Nephron (organoid): ENCODE data around the gene HMCN2.

Experiments
- H3K27ac Mint-ChIP-seq, 3 experiments: 2 replicates each; pipeline ENCODE4 v1.8.0; 2020; ENCODE audit warnings: mixed read lengths in 3 of 3, mild to moderate bottlenecking in 2 of 3, moderate library complexity in 1 of 3
- H3K27me3 Mint-ChIP-seq: 2 replicates; pipeline ENCODE4 v1.8.0; 2021; ENCODE audit warnings: low read depth, mild to moderate bottlenecking, moderate library complexity, mixed read lengths
- H3K36me3 Mint-ChIP-seq: 2 replicates; pipeline ENCODE4 v1.8.0; 2020; ENCODE audit warnings: low read depth, mixed read lengths
- H3K4me1 Mint-ChIP-seq: 2 replicates; pipeline ENCODE4 v1.8.0; 2020; ENCODE audit warnings: mixed read lengths
- H3K4me3 Mint-ChIP-seq, 3 experiments: 2 replicates each; pipeline ENCODE4 v1.8.0; 2020; ENCODE audit warnings: mild to moderate bottlenecking in 3 of 3, mixed read lengths in 3 of 3, moderate library complexity in 2 of 3
- H3K9me3 Mint-ChIP-seq: 2 replicates; pipeline ENCODE4 v1.8.0; 2020; ENCODE audit warnings: mixed read lengths
- CTCF ChIP-seq, 3 experiments: fragments of 200-600 bp; sonication (generic); IDR thresholded peaks; one replicate each; pipeline ENCODE4 v1.5.0; 2021; ENCODE audit warnings: antibody characterized with exemption in 3 of 3; ENCODE audit not compliant: unreplicated experiment in 3 of 3

HMCN2 gene

DNA sequence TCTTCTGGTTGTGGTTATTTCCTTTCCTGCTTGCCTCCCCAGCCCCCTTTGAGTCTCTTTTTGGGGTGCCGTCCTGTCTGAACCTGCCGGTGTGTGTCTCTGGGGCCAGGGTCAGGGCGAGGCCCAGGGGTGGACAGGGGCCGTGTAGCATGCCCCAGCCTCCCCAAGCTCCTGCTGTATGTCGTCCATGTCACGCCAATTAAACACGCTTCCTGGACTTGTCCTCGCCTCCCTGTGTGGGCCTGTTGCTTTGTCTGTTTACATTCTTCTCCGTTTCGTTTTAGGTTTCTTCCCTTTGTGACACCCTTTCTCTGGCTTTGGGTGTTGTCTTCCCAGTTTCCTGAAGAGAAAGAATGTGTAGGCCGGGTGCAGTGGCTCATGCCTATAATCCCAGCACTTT, 28.5 kb upstream of the HMCN2 start:
- H3K9me3 Mint-ChIP-seq, result no peaks in the 10 kb centered on the region
- H3K36me3 Mint-ChIP-seq, result peaks cover 14% of the 10 kb centered on the region
- no peak overlapping the region for H3K4me3 Mint-ChIP-seq
- peaks cover 13% of the 10 kb centered on the region for H3K27me3 Mint-ChIP-seq
- peak overlapping the region in 1 of 3 experiments; percentile 61 for H3K27ac Mint-ChIP-seq
- TF ChIP-seq CTCF (IDR thresholded peaks at IDR 0.05; ENCODE audit: unreplicated experiment in 3 of 3), result no peak
- peaks cover 15% of the 10 kb centered on the region for H3K4me1 Mint-ChIP-seq

DNA sequence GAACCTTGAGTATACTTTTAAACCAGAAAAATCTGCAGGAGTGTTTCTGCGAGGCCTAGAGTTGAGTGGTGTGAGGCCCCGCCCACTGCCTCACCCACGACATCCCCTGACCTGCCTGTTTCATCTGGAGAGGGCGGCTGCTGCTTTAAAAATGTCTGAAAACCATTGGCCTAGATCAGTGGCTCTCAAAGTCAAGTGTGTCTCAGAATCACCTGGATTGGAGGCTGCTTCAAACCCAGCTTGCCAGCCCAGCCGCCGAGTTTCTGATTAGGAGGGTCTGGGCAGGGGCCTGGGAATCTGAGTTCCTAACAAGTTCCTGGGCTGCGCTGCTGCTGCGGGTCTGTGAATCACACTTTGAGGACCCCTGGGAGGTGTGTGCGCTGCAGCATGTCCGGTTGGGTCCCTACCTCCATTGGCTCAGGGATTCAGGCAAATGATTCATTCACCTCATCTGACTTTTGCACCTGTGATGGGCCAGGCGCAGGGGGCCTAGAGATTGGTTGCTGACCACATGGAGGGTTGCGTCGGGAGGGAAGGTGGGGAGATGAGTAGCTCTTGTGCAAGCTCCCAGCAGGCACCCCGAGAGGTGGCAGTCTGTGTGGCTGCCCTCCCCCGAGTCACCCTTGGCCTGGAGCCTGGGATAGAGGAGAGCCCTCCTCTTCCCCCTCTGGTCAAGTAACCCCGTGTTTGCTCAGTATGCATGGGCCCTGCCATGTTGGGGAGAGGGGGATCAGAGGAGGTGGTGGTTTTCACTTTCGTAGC, 27.6 kb upstream of the HMCN2 start:
- Mint-ChIP-seq H3K27me3 (peaks cover 13% of the 10 kb centered on the region), H3K9me3 (no peaks in the 10 kb centered on the region), H3K27ac (no peak overlapping the region), H3K4me1 (peaks cover 15% of the 10 kb centered on the region), H3K36me3 (peaks cover 11% of the 10 kb centered on the region), H3K4me3 (no peak overlapping the region)
- TF ChIP-seq CTCF (IDR thresholded peaks at IDR 0.05; ENCODE audit: unreplicated experiment in 3 of 3), result no peak

DNA sequence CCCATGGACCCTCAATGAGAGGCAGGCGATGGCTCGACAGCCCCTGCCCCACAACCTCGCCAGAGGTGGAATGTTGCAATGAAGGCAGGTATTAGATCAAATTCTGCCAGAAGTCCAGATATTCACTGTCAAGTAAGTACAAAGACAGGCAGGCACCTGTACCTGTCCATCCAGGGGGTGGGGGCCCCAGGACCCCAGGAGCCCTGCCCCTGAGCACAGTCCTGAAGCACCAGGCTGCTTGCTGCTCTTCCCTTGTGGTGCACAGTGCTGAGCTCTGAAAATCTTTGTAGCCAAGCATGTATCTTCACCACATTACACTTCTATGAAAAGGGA, 26.2 kb upstream of the HMCN2 start:
- no peak overlapping the region for H3K4me3 Mint-ChIP-seq
- peaks cover 15% of the 10 kb centered on the region for H3K4me1 Mint-ChIP-seq
- no peak overlapping the region for H3K27ac Mint-ChIP-seq
- H3K27me3 Mint-ChIP-seq, result peaks cover 19% of the 10 kb centered on the region
- H3K36me3 Mint-ChIP-seq, result no peaks in the 10 kb centered on the region
- TF ChIP-seq CTCF (IDR thresholded peaks at IDR 0.05; ENCODE audit: unreplicated experiment in 3 of 3), result no peak
- no peaks in the 10 kb centered on the region for H3K9me3 Mint-ChIP-seq

DNA sequence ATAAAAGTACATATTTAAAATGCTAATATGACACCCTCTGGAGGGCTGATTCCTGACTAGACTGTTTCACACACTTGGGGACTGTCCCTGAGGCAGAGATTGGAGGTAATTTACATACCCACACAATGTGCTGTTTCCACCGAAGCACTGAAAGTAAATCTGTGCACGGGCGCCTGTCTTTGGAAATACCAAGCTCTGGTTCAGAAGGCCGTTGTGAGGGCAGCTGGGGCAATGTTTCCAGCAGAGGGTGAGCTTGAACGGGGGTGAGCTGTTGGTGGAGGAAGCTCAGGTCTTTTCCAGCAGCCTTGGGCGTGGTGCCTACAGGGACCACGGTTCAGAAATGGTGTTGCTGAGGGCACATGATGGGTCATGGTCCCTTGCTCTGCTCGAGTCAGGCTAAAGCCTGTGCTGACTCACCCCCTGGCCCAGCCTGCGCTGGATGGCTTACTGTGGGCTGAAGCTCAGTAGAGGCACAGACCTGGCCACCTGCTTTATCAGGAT, 25.8 kb upstream of the HMCN2 start:
- Mint-ChIP-seq H3K27me3 (peaks cover 19% of the 10 kb centered on the region), H3K9me3 (no peaks in the 10 kb centered on the region), H3K4me1 (peaks cover 15% of the 10 kb centered on the region), H3K36me3 (no peaks in the 10 kb centered on the region), H3K27ac (no peak overlapping the region), H3K4me3 (no peak overlapping the region)
- TF ChIP-seq CTCF (IDR thresholded peaks at IDR 0.05; ENCODE audit: unreplicated experiment in 3 of 3), result no peak

DNA sequence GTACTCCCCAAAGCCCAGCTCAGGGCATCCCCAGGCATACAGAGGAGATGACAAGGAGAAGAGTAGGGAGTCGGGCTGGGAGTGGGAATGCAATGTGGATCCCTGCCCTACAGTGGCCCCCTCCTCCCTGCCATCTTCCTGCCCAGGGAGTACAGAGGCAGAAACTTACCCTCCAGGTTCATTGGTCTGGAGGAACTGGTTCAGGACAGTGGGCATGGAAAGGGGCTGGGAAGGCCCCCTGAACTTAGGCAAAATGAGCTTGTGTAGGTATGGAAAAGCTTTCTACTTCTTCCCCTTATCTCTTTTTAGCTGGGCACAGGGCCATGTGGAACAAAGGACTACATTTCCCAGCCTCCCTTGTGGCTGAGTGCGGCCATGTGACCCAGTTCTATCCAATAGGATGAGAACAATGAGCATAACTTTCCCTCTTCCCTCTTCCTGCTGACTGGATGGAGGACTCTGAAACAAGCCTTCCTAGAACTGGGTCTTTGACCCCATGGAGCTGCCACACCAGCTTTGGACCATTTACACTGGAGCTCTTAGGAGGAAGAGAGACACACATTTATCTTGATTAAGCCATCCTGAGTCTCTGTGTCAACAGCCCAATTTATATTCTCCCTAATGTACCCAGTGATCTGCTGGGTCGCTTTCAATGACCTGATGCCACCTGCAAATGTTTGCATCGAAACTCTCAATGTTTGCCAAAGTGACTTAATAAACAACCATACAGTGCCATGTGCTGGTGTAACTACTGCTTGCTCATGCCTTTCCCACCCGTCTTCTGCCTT, 25.0 kb upstream of the HMCN2 start:
- peaks cover 23% of the 10 kb centered on the region for H3K27me3 Mint-ChIP-seq
- peak overlapping the region; percentile 12 to 71 (median 58) for H3K27ac Mint-ChIP-seq
- H3K4me3 Mint-ChIP-seq, result no peak overlapping the region
- H3K36me3 Mint-ChIP-seq, result no peaks in the 10 kb centered on the region
- no peak for TF ChIP-seq CTCF (IDR thresholded peaks at IDR 0.05; ENCODE audit: unreplicated experiment in 3 of 3)
- H3K4me1 Mint-ChIP-seq, result peaks cover 15% of the 10 kb centered on the region
- no peaks in the 10 kb centered on the region for H3K9me3 Mint-ChIP-seq
